H1 (cell line): ENCODE results near the gene CDC42EP4. TPM values are rescaled to one million over a fixed set of nuclear protein-coding genes. Genes with fewer than 3 reads are reported as not detected.

Experiments
- CHD7 ChIP-seq: fragments of 300-600 bp; sonication (generic); IDR thresholded peaks from 2 replicates; pipeline ENCODE4 v1.7.1; 2012; ENCODE audit warnings: low read length, moderate library complexity, mild to moderate bottlenecking, inconsistent platforms; ENCODE audit not compliant: insufficient replicate concordance
- GABPA ChIP-seq: IDR thresholded peaks from 2 replicates; pipeline ENCODE4 v1.6.1; 2011; ENCODE audit warnings: mild to moderate bottlenecking, low read length, moderate library complexity, borderline replicate concordance; ENCODE audit not compliant: insufficient read depth
- JUND ChIP-seq: IDR thresholded peaks from 2 replicates; pipeline ENCODE4 v1.6.1; 2011; ENCODE audit warnings: mild to moderate bottlenecking, improper control_type of control experiment, low read length
- RFX5 ChIP-seq: IDR thresholded peaks from 2 replicates; pipeline ENCODE4 v1.6.1; 2011; ENCODE audit warnings: low read depth, low read length, improper control_type of control experiment, borderline replicate concordance
- polyA plus RNA-seq, 7 experiments: library from polyadenylated mRNA; depleted of rRNA in 3 of 7; stranded (reverse) in 5 of 7; unstranded in 2 of 7; fragments of >200 nt in 5 of 7; fragments of 200-250 nt in 2 of 7; gene quantifications; 1 replicate in 5 of 7; 2 replicates in 1 of 7; 4 replicates in 1 of 7; pipeline versions ENCODE4 v1.2.1 to v1.2.3, GENCODE V29; 2011 to 2013; ENCODE audit warnings: missing spikeins in 2 of 7, mixed read lengths in 2 of 7
- total RNA-seq: library from RNA; stranded (reverse); fragmentation: NEBNext Ultra II Directional; extraction: Animal tissue kit (Norgen Biotek cat#: 25700); gene quantifications from 2 replicates; pipeline ENCODE4 v1.2.1, GENCODE V29; 2021

CDC42EP4 gene
- total and polyA plus RNA-seq, 2 of the 8 experiments (the other 6 are each of a cell fraction or from before 2014, with no cell fraction given), result 8.8 to 12.6 TPM

DNA sequence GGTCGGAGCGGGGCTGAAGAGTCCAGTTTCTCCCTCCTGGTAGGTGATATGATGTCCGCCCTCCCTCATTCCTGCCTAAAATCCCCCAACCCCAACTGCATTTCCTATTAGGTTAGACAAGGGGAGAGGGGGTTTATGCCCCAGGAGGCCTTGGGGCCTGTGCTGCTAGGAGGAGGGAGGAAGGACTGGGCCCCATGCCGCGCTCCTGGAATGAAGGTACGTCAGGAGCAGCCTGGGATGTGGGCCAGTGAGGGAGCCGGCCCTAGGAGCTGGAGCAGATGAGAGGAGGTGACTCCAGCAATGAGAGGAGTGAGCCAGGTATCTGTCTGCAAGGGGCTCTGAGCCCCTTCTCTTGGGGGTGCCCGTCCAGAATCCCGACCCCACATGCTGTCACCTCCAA lies 46.9 kb upstream of the CDC42EP4 start (continued):
- no peak for TF ChIP-seq GABPA
- no peak for TF ChIP-seq RFX5
- TF ChIP-seq CHD7, result no peak
- TF ChIP-seq JUND, result no peak
